Stimulated activated CD4-positive, alpha-beta T cell treated with anti-CD3 and anti-CD28 coated beads, Interleukin-1b, Interleukin-23, amount 100 ng/mL, for 24 hours (primary cell): ENCODE data around the gene AVPI1.
"Not testable (repeated sequence)": the region's sequence is repeated elsewhere in the genome, so short reads cannot be mapped to it uniquely, and the experiment has no call there.

Source experiments
- DNase-seq, 4 experiments: peaks; one replicate each; pipeline ENCODE4 v3.0.0-alpha.2; 2020; ENCODE audit warnings: low read depth in 4 of 4, low spot score in 1 of 4

Gene AVPI1

GRCh38 chr10:97683556-97684367 lies 3.3 kb downstream of the AVPI1 start:
- DNase-seq: no peak

GRCh38 chr10:97682042-97682441 lies 5.0 kb downstream of the AVPI1 start:
- no peak for DNase-seq

- DNase-seq: no peak
Observed at GRCh38 chr10:97679594-97679993, 7.4 kb downstream of the AVPI1 start.

- peak in 1 of 4 experiments; percentile 22 for DNase-seq
Observed at GRCh38 chr10:97676770-97677581, 10.1 kb downstream of the AVPI1 start.

GRCh38 chr10:97675222-97675621 lies 11.8 kb downstream of the AVPI1 start:
- no peak for DNase-seq

GRCh38 chr10:97673736-97674525 lies 13.1 kb downstream of the AVPI1 start:
- no peak for DNase-seq

GRCh38 chr10:97669571-97669970 lies 17.5 kb downstream of the AVPI1 start:
- DNase-seq: no peak

GRCh38 chr10:97667463-97667862 lies 19.6 kb downstream of the AVPI1 start:
- DNase-seq: no peak

GRCh38 chr10:97666992-97667391 lies 20.0 kb downstream of the AVPI1 start:
- DNase-seq: no peak

GRCh38 chr10:97664282-97664850 lies 22.7 kb downstream of the AVPI1 start:
- DNase-seq: no peak

GRCh38 chr10:97659589-97659988 lies 27.5 kb downstream of the AVPI1 start:
- no peak for DNase-seq

GRCh38 chr10:97656777-97657176 lies 30.3 kb downstream of the AVPI1 start:
- no peak for DNase-seq

- DNase-seq: no peak
Observed at GRCh38 chr10:97651773-97652172, 35.3 kb downstream of the AVPI1 start.

- no peak for DNase-seq
Observed at GRCh38 chr10:97650726-97651125, 36.3 kb downstream of the AVPI1 start.

GRCh38 chr10:97649405-97649750 lies 37.7 kb downstream of the AVPI1 start:
- DNase-seq: not testable (repeated sequence)

- DNase-seq: no peak
Observed at GRCh38 chr10:97648562-97649404, 38.3 kb downstream of the AVPI1 start.

- no peak for DNase-seq
Observed at GRCh38 chr10:97647556-97647955, 39.5 kb downstream of the AVPI1 start.

GRCh38 chr10:97644936-97645335 lies 42.1 kb downstream of the AVPI1 start:
- no peak for DNase-seq

- DNase-seq: no peak
Observed at GRCh38 chr10:97643441-97643985, 43.5 kb downstream of the AVPI1 start.
